ENCODE data around the gene CCDC177. TPM values are rescaled to one million over a fixed set of nuclear protein-coding genes. Genes with fewer than 3 reads are reported as not detected.

CCDC177 gene
- total and polyA plus RNA-seq, 11 donors: 0.06 TPM; not detected in 10

GRCh38 chr14:69573831-69574262 is 824 bp downstream of the CCDC177 start:
- peaks cover 10 to 36% (median 28%) of the 10 kb centered on the region in 12 donors for H3K4me1 ChIP-seq
- ATAC-seq: no peak
- WGBS, 4 donors: 1 to 4% (median 2%) methylated on average over 11 to 15 of the region's 15 CpGs
- intact Hi-C loops (cut with DNase I): loop anchor here in 5 of 10 donors (2.0 to 10.0 kb wide), 4 partner anchors 37 to 329 kb away; no protein-coding TSS in a partner anchor
- no peak overlapping the region for H3K27ac ChIP-seq
- no peak for TF ChIP-seq POLR2A (IDR thresholded peaks at IDR 0.05)
- TF ChIP-seq, protein P1, sequence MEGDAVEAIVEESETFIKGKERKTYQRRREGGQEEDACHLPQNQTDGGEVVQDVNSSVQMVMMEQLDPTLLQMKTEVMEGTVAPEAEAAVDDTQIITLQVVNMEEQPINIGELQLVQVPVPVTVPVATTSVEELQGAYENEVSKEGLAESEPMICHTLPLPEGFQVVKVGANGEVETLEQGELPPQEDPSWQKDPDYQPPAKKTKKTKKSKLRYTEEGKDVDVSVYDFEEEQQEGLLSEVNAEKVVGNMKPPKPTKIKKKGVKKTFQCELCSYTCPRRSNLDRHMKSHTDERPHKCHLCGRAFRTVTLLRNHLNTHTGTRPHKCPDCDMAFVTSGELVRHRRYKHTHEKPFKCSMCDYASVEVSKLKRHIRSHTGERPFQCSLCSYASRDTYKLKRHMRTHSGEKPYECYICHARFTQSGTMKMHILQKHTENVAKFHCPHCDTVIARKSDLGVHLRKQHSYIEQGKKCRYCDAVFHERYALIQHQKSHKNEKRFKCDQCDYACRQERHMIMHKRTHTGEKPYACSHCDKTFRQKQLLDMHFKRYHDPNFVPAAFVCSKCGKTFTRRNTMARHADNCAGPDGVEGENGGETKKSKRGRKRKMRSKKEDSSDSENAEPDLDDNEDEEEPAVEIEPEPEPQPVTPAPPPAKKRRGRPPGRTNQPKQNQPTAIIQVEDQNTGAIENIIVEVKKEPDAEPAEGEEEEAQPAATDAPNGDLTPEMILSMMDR (IDR thresholded peaks at IDR 0.05): no peak
- H3K9me3 ChIP-seq: no peaks in the 10 kb centered on the region
- peak overlapping the region in 6 of 12 donors; percentile 1 to 35 (median 26) for H3K4me3 ChIP-seq
- no peaks in the 10 kb centered on the region for H3K36me3 ChIP-seq
- no peak for DNase-seq
- peaks cover 44 to 91% (median 77%) of the 10 kb centered on the region in 9 donors for H3K27me3 ChIP-seq

GRCh38 chr14:69573205-69573830 is 1.4 kb downstream of the CCDC177 start:
- intact Hi-C loops (cut with DNase I): loop anchor here in 4 of 10 donors (5.0 to 10.0 kb wide), 3 partner anchors 36 to 329 kb away; no protein-coding TSS in a partner anchor

DNA sequence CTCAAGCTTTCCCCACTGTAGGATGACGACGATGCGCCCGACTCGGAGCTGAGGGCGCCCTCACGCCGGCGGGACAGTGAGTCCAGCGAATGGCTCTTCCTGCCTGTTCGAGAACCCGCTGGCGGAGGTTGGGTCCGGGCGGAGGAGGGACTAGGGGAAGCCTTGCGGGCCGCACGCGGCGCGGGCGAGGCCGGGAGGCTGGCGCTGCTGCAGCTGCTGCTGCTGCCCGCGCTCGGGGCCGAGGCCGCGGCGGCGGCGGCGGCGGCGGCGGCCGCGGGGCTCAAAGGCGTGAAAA is 1.9 kb downstream of the CCDC177 start:
- no peak overlapping the region for H3K27ac ChIP-seq
- 13 to 54% (median 19%) methylated on average over 28 to 40 of the region's 40 CpGs; no CpG with 5 or more reads in 1 of the 4 donors for WGBS, 4 donors
- H3K4me1 ChIP-seq: peaks cover 10 to 36% (median 28%) of the 10 kb centered on the region in 12 donors
- H3K4me3 ChIP-seq: peak overlapping the region; percentile 7 to 54 (median 44)
- DNase-seq (peak in 1 of 5 donors; percentile 59), ATAC-seq (no peak)
- no peaks in the 10 kb centered on the region for H3K9me3 ChIP-seq
- intact Hi-C loops (cut with DNase I): loop anchor here in 4 of 10 donors (5.0 to 10.0 kb wide), 3 partner anchors 35 to 328 kb away; no protein-coding TSS in a partner anchor
- TF ChIP-seq, protein P1 (IDR thresholded peaks at IDR 0.05): no peak
- H3K36me3 ChIP-seq: no peaks in the 10 kb centered on the region
- peaks cover 44 to 97% (median 87%) of the 10 kb centered on the region in 9 donors for H3K27me3 ChIP-seq

More at GRCh38 chr14:69573205-69573830, 1.4 kb downstream of the CCDC177 start:
- Histone ChIP-seq H3K36me3 (no peaks in the 10 kb centered on the region), H3K27me3 (peaks cover 44 to 96% (median 82%) of the 10 kb centered on the region in 9 donors), H3K4me1 (peaks cover 10 to 36% (median 28%) of the 10 kb centered on the region in 12 donors), H3K4me3 (peak overlapping the region in 7 of 12 donors; percentile 12 to 54 (median 31)), H3K9me3 (no peaks in the 10 kb centered on the region), H3K27ac (no peak overlapping the region)
- ATAC-seq (no peak), DNase-seq (no peak)
- WGBS, 4 donors: 12 to 30% (median 22%) methylated on average over 28 to 51 of the region's 51 CpGs
- TF ChIP-seq, protein P1 (IDR thresholded peaks at IDR 0.05): no peak
- no peak for TF ChIP-seq POLR2A (IDR thresholded peaks at IDR 0.05)

GRCh38 chr14:69572030-69572840 is 2.4 kb downstream of the CCDC177 start:
- H3K4me1 ChIP-seq: peaks cover 10 to 36% (median 28%) of the 10 kb centered on the region in 12 donors
- ATAC-seq (peak in 2 of 4 donors; percentile 31 to 36), DNase-seq (peak in 2 of 5 donors; percentile 34 to 60)
- intact Hi-C loops (cut with DNase I): loop anchor here in 4 of 10 donors (5.0 to 10.0 kb wide), 3 partner anchors 35 to 327 kb away; no protein-coding TSS in a partner anchor
- H3K27me3 ChIP-seq: peaks cover 47 to 99% (median 86%) of the 10 kb centered on the region in 9 donors
- H3K36me3 ChIP-seq: no peaks in the 10 kb centered on the region
- H3K4me3 ChIP-seq: peak overlapping the region; percentile 7 to 54 (median 44)
- no peaks in the 10 kb centered on the region for H3K9me3 ChIP-seq
- TF ChIP-seq POLR2A (IDR thresholded peaks at IDR 0.05): no peak
- TF ChIP-seq, protein P1 (IDR thresholded peaks at IDR 0.05): no peak
- H3K27ac ChIP-seq: no peak overlapping the region
- 4 to 12% (median 6%) methylated on average over 11 to 112 of the region's 112 CpGs for WGBS, 4 donors
